Islet precursor cell (in vitro differentiated cells): ENCODE measurements around the gene MIP.
"Not testable (repeated sequence)": the region's sequence is repeated elsewhere in the genome, so short reads cannot be mapped to it uniquely, and the experiment has no call there.

Experiments used
- DNase-seq: peaks from one replicate; pipeline ENCODE4 v3.0.0-alpha.2; 2018

Gene MIP

DNA sequence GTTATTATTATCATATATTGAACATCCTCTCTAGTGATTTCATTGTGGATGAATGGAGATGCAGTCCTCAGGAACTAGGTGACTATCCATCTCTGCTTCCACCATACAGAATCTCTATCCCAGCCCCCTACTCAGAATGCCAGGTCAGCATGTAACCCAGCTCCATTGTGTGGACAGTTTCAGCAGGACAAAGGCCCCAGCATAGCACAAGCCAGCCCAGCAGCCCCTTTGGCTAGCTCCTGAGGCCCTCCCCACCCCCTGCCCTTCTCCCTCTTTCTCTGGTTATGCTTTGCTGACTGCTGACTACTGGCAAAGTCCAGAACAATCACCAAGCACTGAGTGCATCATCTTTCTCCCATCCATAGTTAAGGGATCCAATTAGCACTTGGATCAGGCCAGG, 8.1 kb upstream of the MIP start:
- no peak for DNase-seq

DNA sequence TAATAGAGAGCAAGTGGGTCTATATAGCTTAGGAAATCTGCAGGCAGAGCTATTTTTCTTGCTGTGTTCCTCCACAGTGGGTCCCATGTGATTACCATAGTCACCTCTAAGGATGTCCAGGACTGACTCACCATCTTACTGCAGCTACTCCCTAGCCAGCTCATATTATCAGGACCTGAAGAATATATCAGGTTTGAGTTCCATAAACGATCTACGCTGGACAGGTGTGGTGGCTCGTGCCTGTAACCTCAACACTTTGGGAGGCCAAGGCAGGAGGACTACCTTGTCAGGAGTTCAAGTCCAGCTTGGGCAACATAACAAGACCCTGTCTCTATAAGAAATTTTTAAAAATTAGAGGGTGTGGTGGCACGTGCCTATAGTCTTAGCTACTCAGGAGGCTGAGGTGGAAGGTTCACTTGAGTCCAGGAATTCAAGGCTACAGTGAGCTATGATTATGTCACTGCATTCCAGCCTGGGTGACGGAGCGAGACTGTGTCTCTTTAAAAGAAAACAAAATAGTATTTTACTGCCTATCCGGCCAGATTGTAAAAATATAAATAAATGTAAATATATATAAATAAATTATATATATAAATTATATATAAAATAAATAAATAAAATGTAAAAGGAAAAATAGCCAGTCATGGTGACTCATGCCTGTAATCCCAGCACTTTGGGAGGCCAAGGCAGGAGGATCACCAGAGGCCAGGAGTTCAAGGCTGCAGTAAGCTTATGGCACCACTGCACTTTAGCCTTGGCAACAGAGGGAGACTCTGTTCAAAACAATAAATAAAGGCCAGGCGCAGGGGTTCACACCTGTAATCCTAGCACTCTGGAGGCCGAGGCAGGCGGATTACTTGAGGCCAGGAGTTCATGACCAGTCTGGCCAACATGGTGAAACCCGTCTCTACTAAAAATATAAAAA, 7.0 kb upstream of the MIP start:
- DNase-seq: no peak

DNA sequence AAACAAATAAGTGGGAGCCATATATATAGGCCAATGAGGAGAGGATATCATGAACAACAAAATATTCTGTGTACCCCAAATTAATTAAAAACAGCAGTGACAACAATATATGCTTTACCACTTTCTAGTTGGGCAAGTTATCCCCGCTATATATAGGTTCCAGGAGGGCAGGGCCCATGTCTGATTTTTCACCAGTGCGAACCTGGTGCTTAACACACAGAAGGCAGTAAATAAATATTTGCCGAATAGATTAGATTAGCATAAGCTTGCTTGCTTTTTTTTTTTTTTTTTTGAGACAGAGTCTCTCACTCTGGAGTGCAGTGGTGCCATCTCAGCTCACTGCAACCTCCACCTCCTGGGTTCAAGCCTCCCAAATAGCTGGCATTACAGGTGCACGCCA, 3.4 kb upstream of the MIP start:
- no peak for DNase-seq

DNA sequence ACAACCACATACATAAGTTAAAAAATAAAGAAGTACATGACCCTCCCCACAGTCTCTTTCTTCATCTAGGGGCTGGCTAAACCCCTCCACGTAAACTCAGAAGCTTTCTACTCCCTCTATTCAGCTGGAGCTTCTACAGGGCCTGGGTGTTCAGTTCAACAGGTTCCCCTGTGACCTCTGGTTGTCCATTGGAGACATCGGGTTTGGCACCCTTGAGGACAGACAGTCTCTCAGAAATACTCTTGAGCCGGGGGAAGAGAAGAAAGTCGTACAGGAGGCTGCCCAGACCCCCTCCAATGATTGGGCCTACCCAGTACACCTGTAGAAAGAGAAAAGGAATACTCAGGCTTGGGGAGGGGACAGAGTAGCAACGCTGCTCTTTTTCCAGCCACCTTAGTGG, 3.3 kb downstream of the MIP start:
- DNase-seq: no peak

DNA sequence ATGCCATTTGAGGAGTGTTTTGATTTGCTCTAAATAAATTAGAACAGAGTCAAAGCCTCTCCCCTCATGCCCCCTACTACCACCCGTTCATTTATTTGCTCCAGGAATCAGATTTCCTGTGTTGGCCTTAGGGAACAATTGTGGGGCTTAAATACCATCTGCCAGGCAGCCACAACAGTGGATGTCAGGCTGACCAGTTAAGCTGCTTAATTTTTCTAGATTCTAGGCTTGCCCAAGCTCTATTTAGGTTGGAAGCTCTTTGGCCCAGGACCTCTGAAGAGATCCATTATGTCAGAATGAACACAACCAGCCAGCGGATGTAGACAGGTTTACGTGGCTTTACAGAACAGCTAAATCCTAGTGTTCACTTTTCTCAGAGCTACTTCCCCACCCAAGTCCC, 4.2 kb downstream of the MIP start:
- DNase-seq: no peak

DNA sequence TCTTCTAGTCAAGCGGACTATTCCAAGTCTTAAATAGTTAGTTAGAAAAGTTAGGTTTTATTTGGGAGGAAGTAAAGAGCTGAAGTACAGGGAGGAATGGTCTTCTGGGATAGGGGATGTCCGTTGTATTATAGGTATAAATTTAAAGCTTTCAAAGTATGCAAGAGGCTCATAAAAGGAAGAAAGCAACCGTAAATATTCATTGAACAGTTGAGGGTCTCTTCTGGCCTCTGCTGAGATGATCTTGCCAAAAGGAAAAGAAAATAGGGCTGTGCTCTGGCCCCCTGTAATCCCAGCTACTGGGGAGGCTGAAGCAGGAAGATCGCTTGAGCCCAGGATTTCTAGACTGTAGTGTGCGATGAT, 4.9 kb downstream of the MIP start:
- DNase-seq: no peak

GRCh38 chr12:56448860-56449621, 5.4 kb downstream of the MIP start, which contains the start of gene TIMELESS:
Gene TIMELESS, minus strand, starts transcription at chr12:56449426. Its CDS starts 15,256 bp downstream, at chr12:56434170.
- DNase-seq: peak; percentile 97

DNA sequence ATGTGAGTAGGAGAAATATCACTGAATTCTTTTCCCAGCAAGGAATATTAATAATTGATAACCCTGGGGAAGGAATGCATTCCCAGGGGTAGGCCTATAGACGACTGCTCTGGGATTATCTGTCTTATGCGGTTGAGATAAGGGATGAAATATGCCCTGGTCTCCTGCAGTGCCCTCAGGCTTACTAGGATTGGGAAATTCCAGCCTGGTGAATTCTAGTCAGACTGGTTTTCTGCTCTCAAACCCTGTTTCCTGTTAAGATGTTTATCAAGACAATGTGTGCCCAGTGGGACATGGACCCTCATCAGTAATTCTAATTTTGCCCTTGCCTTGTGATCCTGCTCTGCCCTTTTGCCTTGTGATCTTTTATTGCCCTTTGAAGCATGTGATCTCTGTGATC, 11.2 kb downstream of the MIP start:
- DNase-seq: not testable (repeated sequence)

- DNase-seq: no peak
Observed at GRCh38 chr12:56437430-56438176, 16.9 kb downstream of the MIP start.

DNA sequence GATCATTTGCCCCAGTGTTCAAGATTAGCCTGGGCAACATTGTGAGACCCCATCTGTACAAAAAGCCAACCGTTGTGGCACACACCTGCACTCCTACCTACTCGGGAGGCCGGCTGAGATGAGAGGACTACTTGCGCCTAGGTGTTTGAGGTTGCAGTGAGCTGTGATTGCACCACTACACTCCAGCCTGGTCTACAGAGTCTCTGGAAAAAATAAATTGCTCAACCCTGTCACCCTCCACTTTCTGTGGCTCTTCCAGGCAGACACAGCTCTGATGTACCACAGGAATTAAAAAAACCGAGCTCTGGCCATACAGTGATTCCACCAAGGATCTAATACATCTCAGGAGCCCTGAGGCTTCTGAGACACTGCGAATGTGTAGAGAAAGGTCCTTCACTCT, 19.6 kb downstream of the MIP start:
- DNase-seq: no peak

DNA sequence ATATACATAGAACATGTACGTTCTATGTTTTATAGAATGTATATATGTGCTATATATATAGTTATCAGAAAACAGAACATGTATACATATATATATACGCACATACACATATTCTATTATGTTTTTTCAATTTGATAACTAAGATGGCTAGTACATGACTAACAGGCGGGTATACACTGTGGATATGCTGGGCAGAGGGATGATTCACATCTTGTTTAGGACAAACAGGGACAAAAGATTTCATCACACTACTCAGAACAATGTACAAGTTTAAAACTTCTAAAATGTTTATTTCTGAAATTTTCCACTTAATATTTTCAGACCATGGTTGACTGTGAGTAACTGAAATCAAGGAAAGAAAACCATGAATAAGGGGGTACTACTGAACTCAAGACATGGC, 22.6 kb downstream of the MIP start:
- DNase-seq: no peak

GRCh38 chr12:56431288-56431687, 23.2 kb downstream of the MIP start:
- DNase-seq: no peak

DNA sequence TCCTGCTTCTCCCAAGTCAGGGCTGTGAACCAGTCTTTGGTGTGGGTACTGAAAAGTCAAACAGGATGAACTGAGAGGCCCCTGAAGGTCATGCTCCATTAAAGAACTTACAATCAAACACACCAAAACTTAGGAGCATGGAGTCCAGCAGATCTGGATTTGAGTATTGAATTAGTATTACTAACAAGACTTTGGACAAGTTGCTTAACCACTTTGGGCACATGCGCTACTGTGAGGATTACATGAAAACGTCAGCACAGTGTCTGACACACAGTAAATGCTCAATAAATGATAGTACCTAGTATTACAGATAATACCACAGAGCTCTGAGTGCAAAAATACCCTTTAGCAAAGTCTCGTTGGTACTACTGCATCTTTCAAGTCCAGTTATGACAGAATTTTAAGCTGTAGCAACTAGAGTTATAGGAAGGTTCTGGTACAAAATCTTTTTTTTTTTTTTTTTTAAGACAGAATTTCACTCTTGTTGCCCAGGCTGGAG, 28.5 kb downstream of the MIP start:
- no peak for DNase-seq

DNA sequence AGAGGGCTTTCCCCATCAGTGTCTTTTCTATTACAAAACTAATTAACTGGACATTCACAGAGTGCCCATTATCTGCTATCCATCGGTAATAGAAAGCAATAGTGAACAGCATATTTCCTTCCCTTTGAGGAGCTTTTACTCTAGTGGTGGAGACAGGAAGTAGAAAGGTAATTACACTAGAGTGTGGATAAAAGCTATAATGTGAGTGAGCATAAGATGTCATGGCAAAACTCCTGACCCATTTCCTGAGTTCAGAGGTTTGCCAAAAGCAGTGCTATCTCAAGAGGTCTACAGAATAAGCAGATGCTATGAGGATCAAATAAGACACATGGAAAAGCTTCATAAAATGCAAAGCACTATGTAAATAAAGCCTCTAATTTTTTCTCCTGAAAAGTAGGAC, 29.3 kb downstream of the MIP start:
- DNase-seq: no peak

DNA sequence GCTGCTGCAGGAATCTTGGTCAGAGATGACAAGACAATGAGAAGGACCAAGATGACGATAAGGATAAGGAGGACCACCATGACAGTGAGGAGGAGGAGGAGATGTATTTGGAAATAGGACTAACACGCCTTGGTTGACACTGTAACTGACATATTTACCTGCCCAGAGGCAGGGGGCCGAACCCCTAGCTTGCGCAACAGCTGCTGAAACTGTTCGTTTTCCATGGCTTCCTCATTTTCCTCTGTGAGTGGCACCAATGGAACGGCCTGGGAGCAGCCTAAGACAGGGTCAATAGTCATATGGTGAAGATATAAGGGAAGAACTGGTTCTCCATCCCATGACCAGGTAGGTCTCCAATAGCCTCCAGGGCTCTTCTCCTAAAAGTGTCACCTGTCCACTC, 34.0 kb downstream of the MIP start:
- DNase-seq: no peak

GRCh38 chr12:56417739-56418138, 36.7 kb downstream of the MIP start:
- DNase-seq: no peak

DNA sequence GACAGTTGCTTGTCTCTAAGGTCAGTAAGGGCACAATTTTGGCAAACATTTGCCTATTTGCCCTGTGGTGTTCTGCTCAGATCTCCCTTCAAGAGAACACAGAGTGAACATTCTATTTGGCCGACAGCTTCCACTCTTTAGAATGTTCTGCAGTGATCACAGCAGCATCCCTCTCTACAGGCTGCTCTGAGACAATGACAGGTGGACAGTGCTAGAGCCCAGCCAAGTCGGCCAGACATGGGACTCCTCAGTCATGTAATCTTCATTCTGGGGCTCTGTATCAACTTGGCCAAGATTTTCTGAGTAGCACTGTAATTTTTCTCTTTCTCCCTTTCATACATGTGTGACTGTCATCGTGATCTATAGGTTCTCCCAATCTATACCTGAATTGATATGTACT, 40.1 kb downstream of the MIP start:
- no peak for DNase-seq

GRCh38 chr12:56413392-56413791, 41.1 kb downstream of the MIP start:
- no peak for DNase-seq

DNA sequence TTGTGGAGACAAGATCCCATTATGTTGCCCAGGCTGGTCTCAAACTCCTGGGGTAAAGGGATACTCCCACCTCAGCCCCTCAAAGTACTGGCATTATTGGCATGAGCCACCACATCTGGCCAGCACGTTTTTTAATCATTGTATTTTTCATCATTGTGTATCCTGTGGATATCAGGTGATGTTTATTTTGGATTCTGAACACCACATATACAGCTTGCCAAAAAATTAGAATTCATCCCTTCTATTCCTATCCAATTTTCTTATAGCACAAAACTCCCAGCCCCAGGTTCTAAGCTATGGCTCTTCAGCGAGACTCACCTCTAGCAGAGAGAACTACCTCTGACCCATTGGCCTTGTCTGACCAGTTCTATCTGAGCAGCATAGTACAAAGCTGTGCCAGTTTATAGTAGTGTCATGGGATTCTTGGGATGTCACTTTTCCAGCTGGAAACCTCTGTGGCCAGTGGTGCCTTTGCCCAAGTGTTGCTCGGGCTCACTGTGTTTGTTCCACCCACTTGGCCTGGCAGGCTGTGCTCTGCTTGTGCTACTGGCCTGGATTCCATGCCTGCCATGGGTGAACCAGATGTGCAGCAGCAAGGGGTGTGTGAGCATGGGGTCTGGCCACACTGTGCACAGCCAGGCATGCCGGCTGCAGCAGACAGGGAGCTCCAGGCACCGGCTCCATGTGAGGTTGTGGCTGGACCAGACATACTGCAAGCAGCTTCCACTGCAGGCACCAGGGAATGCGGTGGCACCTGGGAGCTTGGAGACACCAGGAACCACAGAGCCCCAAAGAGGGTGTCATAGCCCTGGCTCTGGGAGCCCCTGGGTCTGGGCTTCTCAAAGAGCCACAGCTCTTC, 42.4 kb downstream of the MIP start:
- peak; percentile 62 for DNase-seq

- peak; percentile 52 for DNase-seq
Observed at GRCh38 chr12:56410768-56411167, 43.7 kb downstream of the MIP start.

GRCh38 chr12:56408799-56409417, 45.5 kb downstream of the MIP start:
- DNase-seq: no peak

DNA sequence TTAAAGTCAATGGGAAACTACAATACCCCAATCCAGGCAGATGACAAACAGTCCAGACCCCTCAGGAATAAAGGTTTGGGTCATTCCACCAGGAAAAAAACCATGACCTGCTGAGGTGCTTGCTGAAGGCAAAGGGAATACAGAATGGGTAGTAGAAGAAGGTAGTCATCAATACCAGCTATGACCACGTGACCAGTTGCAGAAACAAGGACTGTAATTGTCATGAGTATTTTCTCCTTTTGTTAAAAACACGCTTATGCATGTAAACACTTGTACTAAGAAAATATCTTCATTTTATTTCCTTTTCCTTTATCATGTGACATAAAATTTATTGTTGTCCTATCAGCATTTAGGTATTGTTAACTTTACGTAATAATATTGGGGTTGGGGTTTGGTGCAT, 50.2 kb downstream of the MIP start:
- not testable (repeated sequence) for DNase-seq
